IMR-90 (cell line): Measurements from ENCODE around the gene HYCC2. TPM values are rescaled to one million over a fixed set of nuclear protein-coding genes. Genes with fewer than 3 reads are reported as not detected.

ENCODE experiments used
- ATAC-seq: fragments of 200-7000 bp; cut with Tn5 transposase; 2 replicates; pipeline ENCODE4 v1.9.1; 2020; ENCODE audit warnings: low read depth, mild to moderate bottlenecking, moderate library complexity
- BruUV-seq: library from RNA; stranded (reverse); fragments of 400-500 nt; replicated peaks from 2 replicates; lab custom pipeline; 2021; lab: Mats Ljungman, UMichigan
- CTCF ChIA-PET: fragments of 300-600 bp; formaldehyde crosslinking; extraction: SDS; loops from one replicate; lab custom pipeline; 2021; ENCODE audit warnings: antibody characterized with exemption; lab: Yijun Ruan, JAX
- POLR2A ChIA-PET: fragments of 300-600 bp; sonication (Branson Sonifier 250); formaldehyde crosslinking; loops from one replicate; lab custom pipeline; 2022; ENCODE audit warnings: antibody characterized with exemption; ENCODE audit not compliant: unreplicated experiment; lab: Charles Lee
- DNase-seq: peaks from one replicate; pipeline ENCODE4 v3.0.0; 2013
- H2AFZ ChIP-seq: replicated peaks from 2 replicates; pipeline ENCODE3; 2013; ENCODE audit warnings: low read length, mild to moderate bottlenecking; ENCODE audit not compliant: poor library complexity
- H2AK5ac ChIP-seq: 2 replicates; pipeline ENCODE4 v1.6.1; 2013; ENCODE audit warnings: low read depth, low read length, inconsistent platforms
- H2AK9ac ChIP-seq: replicated peaks from 2 replicates; pipeline ENCODE3; 2013; ENCODE audit warnings: mild to moderate bottlenecking, low read depth, low read length, moderate library complexity; ENCODE audit not compliant: poor library complexity
- H2BK120ac ChIP-seq: 2 replicates; pipeline ENCODE4 v1.6.1; 2013; ENCODE audit warnings: low read depth, low read length, inconsistent platforms
- H2BK15ac ChIP-seq: 3 replicates; pipeline ENCODE4 v1.6.1; 2013; ENCODE audit warnings: low read depth, low read length, inconsistent platforms
- H2BK20ac ChIP-seq: 2 replicates; pipeline ENCODE4 v1.6.1; 2013; ENCODE audit warnings: low read depth, mild to moderate bottlenecking, inconsistent platforms, low read length, moderate library complexity
- H2BK5ac ChIP-seq: 2 replicates; pipeline ENCODE4 v1.6.1; 2013; ENCODE audit warnings: mild to moderate bottlenecking, low read depth, low read length, inconsistent platforms; ENCODE audit not compliant: poor library complexity, severe bottlenecking
- H3K14ac ChIP-seq: replicated peaks from 2 replicates; pipeline ENCODE4 v1.6.1; 2013; ENCODE audit warnings: low read depth, low read length, inconsistent platforms
- H3K18ac ChIP-seq: 2 replicates; pipeline ENCODE4 v1.6.1; 2013; ENCODE audit warnings: low read depth, low read length, control low read depth
- H3K23ac ChIP-seq: 2 replicates; pipeline ENCODE4 v1.6.1; 2013; ENCODE audit warnings: low read depth, low read length, inconsistent platforms
- H3K27ac ChIP-seq: 2 replicates; pipeline ENCODE4 v1.5.1; 2013; ENCODE audit warnings: mild to moderate bottlenecking, control low read depth, low read length; ENCODE audit not compliant: insufficient read depth
- H3K27me3 ChIP-seq: 2 replicates; pipeline ENCODE4 v1.6.1; 2013; ENCODE audit warnings: low read length; ENCODE audit not compliant: control insufficient read depth, insufficient read depth
- H3K36me3 ChIP-seq: 2 replicates; pipeline ENCODE4 v1.6.1; 2013; ENCODE audit warnings: low read length, mixed read lengths; ENCODE audit not compliant: control insufficient read depth, insufficient read depth
- H3K4ac ChIP-seq: 2 replicates; pipeline ENCODE4 v1.6.1; 2013; ENCODE audit warnings: low read depth, low read length, inconsistent platforms
- H3K4me1 ChIP-seq: 2 replicates; pipeline ENCODE4 v1.6.1; 2013; ENCODE audit warnings: low read length, mixed read lengths; ENCODE audit not compliant: control insufficient read depth, insufficient read depth
- H3K4me2 ChIP-seq: 2 replicates; pipeline ENCODE4 v1.6.1; 2013; ENCODE audit warnings: low read depth, mild to moderate bottlenecking, control low read depth, low read length, moderate library complexity
- H3K4me3 ChIP-seq: 2 replicates; pipeline ENCODE4 v1.5.1; 2013; ENCODE audit warnings: low read depth, mild to moderate bottlenecking, control low read depth, low read length, moderate library complexity; ENCODE audit not compliant: insufficient read depth
- H3K56ac ChIP-seq: 2 replicates; pipeline ENCODE4 v1.6.1; 2013; ENCODE audit warnings: low read length, inconsistent platforms; ENCODE audit not compliant: insufficient read depth; ENCODE audit errors: extremely low read depth
- H3K79me1 ChIP-seq, 2 experiments: 2 replicates each; pipeline ENCODE4 v1.6.1; 2013; ENCODE audit warnings: low read length in 2 of 2, inconsistent platforms in 1 of 2, low read depth in 1 of 2
- H3K9ac ChIP-seq: 2 replicates; pipeline ENCODE4 v1.6.1; 2013; ENCODE audit warnings: low read depth, low read length, control low read depth
- H3K9me1 ChIP-seq: 2 replicates; pipeline ENCODE4 v1.6.1; 2013; ENCODE audit warnings: low read length, inconsistent platforms; ENCODE audit not compliant: insufficient read depth
- H3K9me3 ChIP-seq: 2 replicates; pipeline ENCODE4 v1.6.1; 2013; ENCODE audit warnings: low read length; ENCODE audit not compliant: control insufficient read depth, insufficient read depth
- H4K20me1 ChIP-seq: 2 replicates; pipeline ENCODE4 v1.6.1; 2013; ENCODE audit warnings: low read length, inconsistent platforms; ENCODE audit not compliant: insufficient read depth
- H4K5ac ChIP-seq: 2 replicates; pipeline ENCODE4 v1.6.1; 2013; ENCODE audit warnings: mild to moderate bottlenecking, low read depth, low read length, control low read depth
- H4K8ac ChIP-seq, 2 experiments: 2 replicates each; pipeline ENCODE4 v1.6.1; 2013; ENCODE audit warnings: low read depth in 2 of 2, low read length in 2 of 2, control low read depth in 1 of 2, inconsistent platforms in 1 of 2
- H4K91ac ChIP-seq: 2 replicates; pipeline ENCODE4 v1.6.1; 2013; ENCODE audit warnings: low read depth, low read length, inconsistent platforms; ENCODE audit not compliant: insufficient read depth
- BHLHE40 ChIP-seq: fragments of 150-350 bp; IDR thresholded peaks from 2 replicates; pipeline ENCODE4 v1.6.1; 2016; ENCODE audit warnings: mild to moderate bottlenecking, low read depth, low read length
- CEBPB ChIP-seq: IDR thresholded peaks from 2 replicates; pipeline ENCODE4 v1.6.1; 2012; ENCODE audit warnings: low read depth, low read length, improper control_type of control experiment
- CHD1 ChIP-seq: IDR thresholded peaks from 2 replicates; pipeline ENCODE4 v1.6.1; 2012; ENCODE audit warnings: low read depth, low read length, improper control_type of control experiment
- ELK1 ChIP-seq: fragments of 150-350 bp; IDR thresholded peaks from 2 replicates; pipeline ENCODE4 v1.6.1; 2016; ENCODE audit warnings: low read depth, mild to moderate bottlenecking, low read length, moderate library complexity, borderline replicate concordance
- FOS ChIP-seq: fragments of 150-350 bp; IDR thresholded peaks from 2 replicates; pipeline ENCODE4 v1.6.1; 2016; ENCODE audit warnings: low read depth, low read length
- MAFK ChIP-seq: IDR thresholded peaks from 2 replicates; pipeline ENCODE4 v1.6.1; 2012; ENCODE audit warnings: low read depth, low read length, improper control_type of control experiment
- MAZ ChIP-seq: IDR thresholded peaks from 2 replicates; pipeline ENCODE4 v1.6.1; 2012; ENCODE audit warnings: low read depth, mild to moderate bottlenecking, low read length, improper control_type of control experiment, moderate library complexity, borderline replicate concordance
- MXI1 ChIP-seq: IDR thresholded peaks from 2 replicates; pipeline ENCODE4 v1.6.1; 2012; ENCODE audit warnings: low read depth, mild to moderate bottlenecking, low read length, moderate library complexity, borderline replicate concordance
- NFE2L2 ChIP-seq: fragments of 150-350 bp; IDR thresholded peaks from 2 replicates; pipeline ENCODE4 v1.6.1; 2016; ENCODE audit warnings: low read depth, mild to moderate bottlenecking, low read length
- POLR2A ChIP-seq: IDR thresholded peaks from 2 replicates; pipeline ENCODE4 v1.6.1; 2012; ENCODE audit warnings: mild to moderate bottlenecking, low read depth, low read length
- RAD21 ChIP-seq: IDR thresholded peaks from 2 replicates; pipeline ENCODE4 v1.6.1; 2012; ENCODE audit warnings: low read length, improper control_type of control experiment
- RCOR1 ChIP-seq: IDR thresholded peaks from 2 replicates; pipeline ENCODE4 v1.6.1; 2012; ENCODE audit warnings: mild to moderate bottlenecking, low read length, improper control_type of control experiment; ENCODE audit not compliant: insufficient replicate concordance
- RFX5 ChIP-seq: IDR thresholded peaks from 2 replicates; pipeline ENCODE4 v1.8.0; 2012; ENCODE audit warnings: low read depth, mild to moderate bottlenecking, low read length, moderate library complexity
- SMC3 ChIP-seq: fragments of 150-350 bp; IDR thresholded peaks from 2 replicates; pipeline ENCODE4 v1.6.1; 2016; ENCODE audit warnings: low read depth, mild to moderate bottlenecking, antibody characterized with exemption, low read length, moderate library complexity
- WGBS, 2 experiments: methylation state at CpG; one replicate each; pipeline versions ENCODE4 v1.1.5 to v1.1.7; 2013; ENCODE audit warnings: missing lambda C conversion rate in 2 of 2; ENCODE audit not compliant: insufficient read length in 1 of 2; ENCODE audit errors: extremely low coverage in 2 of 2; 5-methylcytosine and 5-hydroxymethylcytosine counted together
- dilution Hi-C: fragments of 300-500 bp; cut with HindIII; formaldehyde crosslinking; loops from one replicate; pipeline ENCODE4 v1.14.3; 2018; ENCODE audit warnings: low sequenced_read_pairs; ENCODE audit not compliant: unreplicated experiment
- in situ Hi-C: fragments of 300-500 bp; cut with MboI; formaldehyde crosslinking; loops from 3 replicates; pipeline ENCODE4 v1.14.3; 2019; ENCODE audit warnings: low sequenced_read_pairs, inconsistent platforms, mixed read lengths
- intact Hi-C: fragments of 100-400 bp; cut with micrococcal nuclease; formaldehyde crosslinking; loops from 2 replicates; pipeline ENCODE4 v1.10.0; 2022
- polyA plus RNA-seq, 3 experiments: library from polyadenylated mRNA; depleted of rRNA; stranded (reverse); fragments of >200 nt; gene quantifications; 2 replicates each; pipeline ENCODE4 v1.2.3, GENCODE V29; 2012; ENCODE audit warnings: low replicate concordance in 1 of 3
- total RNA-seq: library from RNA; depleted of rRNA; stranded (reverse); fragments of >200 nt; gene quantifications from 2 replicates; pipeline ENCODE4 v1.2.3, GENCODE V29; 2012
- TF ChIP-seq, protein P1 (sequence below): fragments of 150-350 bp; IDR thresholded peaks from 2 replicates; pipeline ENCODE4 v1.6.1; 2017; ENCODE audit warnings: mild to moderate bottlenecking, antibody characterized with exemption, low read length, low read depth
- TF ChIP-seq, protein P2 (sequence below): conservative IDR thresholded peaks from 2 replicates; pipeline ENCODE4 v1.5.1; 2012; ENCODE audit warnings: mild to moderate bottlenecking, low read depth, low read length, improper control_type of control experiment

HYCC2 gene
- total and polyA plus RNA-seq, 2 of the 4 experiments (the other 2 are of a cell fraction), result 2.2 to 9.1 TPM

DNA sequence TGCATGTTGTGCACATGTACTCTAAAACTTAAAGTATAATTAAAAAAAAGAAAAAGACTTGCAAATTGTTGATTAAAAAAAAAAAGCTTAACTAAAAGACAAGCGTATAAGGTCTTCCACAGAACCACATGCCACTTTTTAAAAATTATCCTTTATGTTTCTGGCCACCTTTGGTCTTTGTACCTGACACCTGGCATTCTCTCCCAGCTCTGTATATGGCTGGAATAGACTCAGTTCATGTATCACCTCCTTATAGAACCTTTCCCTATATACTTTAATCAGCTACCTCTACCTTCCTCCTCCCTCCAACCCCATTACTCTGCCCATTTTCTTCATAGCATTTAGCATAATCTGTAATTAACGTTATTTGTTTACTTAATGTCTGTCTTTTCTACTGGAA lies 32.6 kb downstream of the HYCC2 start:
- ChIA-PET POLR2A (no interaction called here), CTCF (no interaction called here)
- Histone ChIP-seq H4K20me1 (no peaks in the 10 kb centered on the region), H2AK9ac (no peak overlapping the region), H3K18ac (no peak overlapping the region), H3K79me1 (peaks cover 2 to 14% of the 10 kb centered on the region in 2 experiments; a peak in 3 of 4 replicates), H2BK5ac (no peak overlapping the region), H4K5ac (no peak overlapping the region), H3K4me1 (no peaks in the 10 kb centered on the region), H2AK5ac (no peak overlapping the region), H3K27ac (no peak overlapping the region), H3K27me3 (no peaks in the 10 kb centered on the region), H2AFZ (no peak overlapping the region), H3K4me2 (no peak overlapping the region), H2BK120ac (no peak overlapping the region), H3K4ac (no peak overlapping the region), H3K23ac (no peak overlapping the region), H3K4me3 (no peak overlapping the region), H2BK20ac (no peak overlapping the region), H4K91ac (no peak overlapping the region), H2BK15ac (no peak overlapping the region), H3K9me3 (no peaks in the 10 kb centered on the region), H4K8ac (no peak overlapping the region), H3K36me3 (no peaks in the 10 kb centered on the region), H3K14ac (no peak overlapping the region), H3K9me1 (no peaks in the 10 kb centered on the region), H3K56ac (no peak overlapping the region), H3K9ac (no peak overlapping the region)
- WGBS, 2 experiments, result 100% methylated on average over 1 of the region's 2 CpGs; no CpG with 5 or more reads in 1 of the 2 experiments
- no peak for ATAC-seq
- in situ Hi-C loops, result no loop called here
- BruUV-seq, result no TSS peak
- DNase-seq, result no peak
- dilution Hi-C loops, result no loop called here
- no peak for TF ChIP-seq FOS
- no peak for TF ChIP-seq CHD1
- TF ChIP-seq CEBPB, result no peak
- TF ChIP-seq SMC3, result no peak
- no peak for TF ChIP-seq RAD21
- no peak for TF ChIP-seq ELK1
- no peak for TF ChIP-seq MXI1
- TF ChIP-seq MAFK, result no peak
- TF ChIP-seq MAZ, result no peak
- TF ChIP-seq RCOR1, result no peak
- TF ChIP-seq, protein P1, sequence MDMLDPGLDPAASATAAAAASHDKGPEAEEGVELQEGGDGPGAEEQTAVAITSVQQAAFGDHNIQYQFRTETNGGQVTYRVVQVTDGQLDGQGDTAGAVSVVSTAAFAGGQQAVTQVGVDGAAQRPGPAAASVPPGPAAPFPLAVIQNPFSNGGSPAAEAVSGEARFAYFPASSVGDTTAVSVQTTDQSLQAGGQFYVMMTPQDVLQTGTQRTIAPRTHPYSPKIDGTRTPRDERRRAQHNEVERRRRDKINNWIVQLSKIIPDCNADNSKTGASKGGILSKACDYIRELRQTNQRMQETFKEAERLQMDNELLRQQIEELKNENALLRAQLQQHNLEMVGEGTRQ, result no peak
- TF ChIP-seq, protein P2, sequence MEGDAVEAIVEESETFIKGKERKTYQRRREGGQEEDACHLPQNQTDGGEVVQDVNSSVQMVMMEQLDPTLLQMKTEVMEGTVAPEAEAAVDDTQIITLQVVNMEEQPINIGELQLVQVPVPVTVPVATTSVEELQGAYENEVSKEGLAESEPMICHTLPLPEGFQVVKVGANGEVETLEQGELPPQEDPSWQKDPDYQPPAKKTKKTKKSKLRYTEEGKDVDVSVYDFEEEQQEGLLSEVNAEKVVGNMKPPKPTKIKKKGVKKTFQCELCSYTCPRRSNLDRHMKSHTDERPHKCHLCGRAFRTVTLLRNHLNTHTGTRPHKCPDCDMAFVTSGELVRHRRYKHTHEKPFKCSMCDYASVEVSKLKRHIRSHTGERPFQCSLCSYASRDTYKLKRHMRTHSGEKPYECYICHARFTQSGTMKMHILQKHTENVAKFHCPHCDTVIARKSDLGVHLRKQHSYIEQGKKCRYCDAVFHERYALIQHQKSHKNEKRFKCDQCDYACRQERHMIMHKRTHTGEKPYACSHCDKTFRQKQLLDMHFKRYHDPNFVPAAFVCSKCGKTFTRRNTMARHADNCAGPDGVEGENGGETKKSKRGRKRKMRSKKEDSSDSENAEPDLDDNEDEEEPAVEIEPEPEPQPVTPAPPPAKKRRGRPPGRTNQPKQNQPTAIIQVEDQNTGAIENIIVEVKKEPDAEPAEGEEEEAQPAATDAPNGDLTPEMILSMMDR, result no peak
- TF ChIP-seq NFE2L2, result no peak
- TF ChIP-seq BHLHE40, result no peak
- TF ChIP-seq RFX5, result no peak
- TF ChIP-seq POLR2A, result no peak
- intact Hi-C loops, result no loop called here
